Amniotic epithelial cell (primary cell): ENCODE measurements around the gene TJP3.
A peak's percentile ranks its signal among the peaks of the same experiment; 100 is the strongest.

Source experiments
- DNase-seq: peaks from one replicate; pipeline ENCODE4 v3.0.0-alpha.2; 2010; ENCODE audit warnings: low read depth

Gene TJP3

DNA sequence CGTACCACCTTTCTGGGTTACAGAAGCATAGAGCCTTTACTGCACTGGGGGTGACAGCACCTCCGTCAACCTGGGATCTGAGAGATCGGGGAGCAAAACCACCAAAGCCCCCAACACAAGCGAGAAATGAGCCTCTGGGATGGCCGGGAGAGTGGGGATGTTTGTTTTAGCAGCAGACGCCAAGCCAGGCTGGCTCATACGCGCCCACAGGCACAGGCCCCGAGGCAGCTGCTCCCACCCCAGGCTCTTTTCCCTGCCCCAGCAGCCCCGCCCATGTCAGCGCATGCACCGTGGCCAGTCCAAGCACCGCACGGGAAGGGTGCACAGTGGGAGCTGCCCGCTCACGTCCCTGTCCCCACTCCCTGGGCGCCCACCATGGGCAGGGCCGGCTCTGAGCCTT is 16.5 kb upstream of the TJP3 start:
- no peak for DNase-seq

DNA sequence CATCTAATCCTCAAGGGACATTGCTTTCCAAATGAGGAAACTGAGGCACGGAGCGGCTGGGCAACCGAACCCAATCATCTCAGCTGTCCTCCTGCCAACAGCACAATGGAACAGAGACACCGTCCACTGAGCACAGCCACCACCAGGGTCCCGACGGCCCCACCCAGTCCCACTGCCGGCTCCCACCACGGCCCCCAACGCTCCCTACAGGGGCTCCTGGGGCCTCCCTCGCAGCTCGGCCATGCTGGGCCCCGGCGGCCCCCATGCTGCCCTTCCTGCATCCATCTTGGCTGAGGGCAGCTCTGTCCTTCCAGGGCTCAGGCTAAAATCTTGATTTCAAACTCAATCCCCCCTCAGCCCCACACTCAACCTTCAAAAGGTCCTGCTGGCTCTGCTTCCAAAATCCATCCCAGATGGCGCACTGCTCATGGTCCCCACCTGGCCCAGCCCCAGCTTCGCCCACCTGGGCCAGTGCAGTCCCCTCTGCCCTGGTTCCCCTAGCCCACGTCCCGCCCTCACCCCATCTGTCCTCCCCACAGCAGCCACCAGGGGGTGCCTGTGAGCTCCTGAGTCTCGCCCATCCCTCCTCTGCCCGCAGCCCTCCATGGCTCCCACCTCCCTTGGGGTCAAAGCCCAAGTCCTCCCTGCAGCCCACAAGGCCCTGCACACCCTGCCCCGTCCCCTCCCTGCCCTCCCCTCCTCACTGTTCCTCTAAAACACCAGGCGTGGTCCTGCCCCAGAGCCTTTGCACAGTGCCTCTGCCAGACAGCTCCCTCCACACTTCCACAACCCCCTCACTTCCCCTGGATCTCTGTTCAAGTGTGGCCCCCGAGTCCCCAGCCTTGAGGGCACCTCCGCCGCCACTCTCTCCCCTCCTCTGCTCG is 15.8 kb upstream of the TJP3 start:
- no peak for DNase-seq

DNA sequence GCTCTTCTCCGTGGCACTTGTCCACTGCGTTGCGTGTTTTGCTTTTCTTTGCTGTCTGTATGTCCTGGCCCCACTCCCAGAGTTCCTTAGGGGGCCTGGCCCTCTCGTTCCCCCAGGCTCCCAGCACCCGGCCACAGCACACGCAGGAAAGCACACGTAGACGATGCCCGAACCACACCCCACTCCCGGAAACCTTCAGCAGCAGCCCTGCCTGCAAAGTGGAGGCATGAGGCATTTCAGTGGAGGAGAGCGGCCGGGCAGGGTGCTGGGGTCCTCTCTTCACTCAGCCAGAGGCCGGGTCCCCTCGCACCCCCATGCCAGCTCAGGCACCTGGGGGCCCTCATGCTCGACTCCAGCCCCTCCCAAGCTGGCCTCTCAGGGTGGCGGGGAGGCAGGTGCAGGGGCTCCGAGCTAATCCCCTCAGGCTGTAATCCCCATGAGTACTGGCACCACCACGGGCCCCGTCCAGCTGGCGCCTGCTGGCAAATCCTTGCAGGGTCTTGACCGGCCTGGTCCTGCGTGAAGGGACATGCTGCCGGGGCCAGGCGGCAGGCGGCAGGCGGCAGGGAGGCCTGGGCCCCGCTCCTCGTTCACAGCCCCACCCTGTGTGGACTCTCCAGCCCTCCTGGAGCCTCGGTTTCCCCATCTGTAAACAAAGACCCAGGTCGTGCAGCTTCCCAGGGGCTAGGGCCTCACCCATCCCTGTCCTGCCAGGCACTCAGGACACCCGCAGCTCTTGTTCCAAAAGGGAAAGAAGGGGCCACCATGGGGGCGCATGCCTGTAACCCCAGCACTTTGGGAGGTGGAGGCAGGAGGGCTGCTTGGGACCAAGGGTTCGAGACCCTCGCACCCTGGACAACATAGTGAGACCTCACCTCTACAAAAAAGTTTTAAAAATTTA is 14.9 kb upstream of the TJP3 start:
- DNase-seq = no peak

DNA sequence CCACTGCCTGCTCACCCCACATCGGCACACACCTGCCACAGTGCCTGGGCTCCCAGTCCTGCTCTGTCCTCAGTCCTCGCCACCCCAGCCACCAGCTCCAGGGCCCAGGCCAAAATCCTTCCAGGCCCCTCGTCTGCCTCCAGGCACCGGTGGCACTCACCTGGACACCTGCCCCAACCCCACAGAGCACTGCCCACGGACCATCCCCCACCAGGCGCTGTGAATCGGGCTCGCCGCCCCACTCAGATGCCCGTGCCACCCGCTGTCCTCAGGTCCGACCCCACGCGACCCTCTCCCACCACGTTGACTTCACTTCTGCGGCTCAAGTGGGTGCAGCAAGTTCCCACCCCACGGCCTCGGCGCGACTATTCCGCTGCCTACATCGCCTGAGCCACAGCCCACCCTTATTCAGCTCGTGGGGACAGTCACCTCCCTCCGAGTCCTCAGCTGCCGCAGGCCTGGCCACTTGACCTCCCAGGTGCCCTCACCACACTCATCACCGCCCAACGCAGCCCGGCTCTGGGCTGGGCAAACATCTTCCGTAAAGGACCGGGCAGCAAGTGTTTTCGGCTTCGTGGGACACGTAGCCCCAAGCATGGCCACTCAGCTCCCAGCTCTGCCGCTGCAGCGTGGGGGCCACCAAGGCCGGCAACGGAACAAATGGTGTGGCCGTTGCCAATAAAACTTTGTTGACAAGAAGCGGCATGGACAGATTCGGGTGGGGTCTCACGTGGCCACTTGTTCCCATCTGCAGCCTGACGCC is 13.6 kb upstream of the TJP3 start:
- no peak for DNase-seq

DNA sequence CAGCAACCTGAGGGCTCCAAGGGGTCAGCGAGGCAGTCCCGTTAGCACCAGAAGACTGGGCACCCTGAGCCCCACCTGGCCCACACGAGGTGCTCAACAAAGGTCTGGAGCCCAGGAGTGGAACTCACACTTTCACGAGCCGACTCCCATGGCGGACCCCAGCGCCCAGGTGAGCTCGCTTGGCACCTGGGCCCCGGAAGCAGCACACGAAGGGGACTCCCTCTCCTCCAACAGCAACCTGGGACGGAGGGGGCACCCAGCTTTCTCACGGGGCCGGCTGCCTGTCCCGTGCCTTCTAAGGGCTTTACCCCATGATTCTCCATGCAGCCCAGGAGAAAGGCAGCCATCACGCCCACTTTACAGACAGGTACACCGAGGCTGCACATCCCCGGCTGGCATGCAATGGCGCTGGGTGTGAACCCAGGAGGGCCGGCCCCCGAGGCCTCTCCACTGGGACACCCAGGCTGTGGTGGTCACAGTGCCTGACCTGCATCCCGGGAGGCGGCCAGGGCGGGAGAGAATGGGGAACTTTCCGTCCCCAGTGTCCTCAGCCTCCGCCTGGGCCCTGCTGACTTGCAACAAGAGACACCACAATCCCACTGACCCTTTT is 13.0 kb upstream of the TJP3 start:
- no peak for DNase-seq

DNA sequence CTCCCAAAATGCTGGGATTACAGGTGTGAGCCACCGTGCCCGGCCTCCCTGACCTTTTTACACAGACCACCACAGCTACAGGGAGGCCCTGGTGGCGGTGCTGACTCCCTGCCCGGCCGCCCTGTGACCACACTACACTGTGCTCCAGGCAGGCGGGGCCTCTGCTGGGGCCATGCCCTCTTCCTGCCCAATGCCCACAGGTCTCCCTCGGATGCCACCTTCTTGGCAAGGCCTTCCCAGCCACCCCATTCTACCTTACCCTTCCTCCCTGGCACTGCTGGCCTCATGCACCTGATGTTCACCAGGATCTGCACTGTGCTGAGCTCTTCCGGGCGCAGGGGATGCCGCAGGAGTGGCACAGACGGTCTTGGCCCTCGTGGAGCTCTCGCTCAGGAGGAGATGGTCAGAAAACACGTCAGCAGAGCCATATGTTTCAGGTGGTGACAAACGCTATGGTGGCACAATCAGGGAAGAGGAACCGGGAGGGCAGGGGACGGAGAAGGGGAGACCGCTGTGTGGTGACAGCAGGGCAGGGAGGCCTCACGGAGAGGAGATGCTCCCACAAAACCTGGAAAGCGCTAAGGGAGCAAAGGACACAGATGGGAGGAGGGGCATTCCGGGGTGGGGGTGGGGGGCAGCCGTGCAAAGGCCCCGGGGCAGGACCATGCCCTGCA is 12.1 kb upstream of the TJP3 start:
- DNase-seq = no peak

DNA sequence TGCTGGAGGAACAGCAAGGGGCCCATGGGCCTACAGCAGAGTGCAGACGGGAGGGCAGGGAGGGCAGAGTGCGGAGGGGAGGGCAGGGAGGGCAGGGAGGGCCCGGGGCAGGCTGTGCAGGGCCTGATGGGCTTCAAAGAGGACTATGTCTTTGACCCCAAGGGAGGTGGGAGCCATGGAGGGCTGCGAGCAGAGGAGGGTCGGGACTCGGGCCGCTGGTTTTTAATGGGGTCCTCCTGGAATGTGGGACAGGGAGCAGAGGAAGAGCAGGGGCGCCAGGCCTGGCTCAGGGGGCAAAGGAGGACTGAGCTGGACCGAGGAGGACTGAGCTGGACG is 11.6 kb upstream of the TJP3 start:
- no peak for DNase-seq

DNA sequence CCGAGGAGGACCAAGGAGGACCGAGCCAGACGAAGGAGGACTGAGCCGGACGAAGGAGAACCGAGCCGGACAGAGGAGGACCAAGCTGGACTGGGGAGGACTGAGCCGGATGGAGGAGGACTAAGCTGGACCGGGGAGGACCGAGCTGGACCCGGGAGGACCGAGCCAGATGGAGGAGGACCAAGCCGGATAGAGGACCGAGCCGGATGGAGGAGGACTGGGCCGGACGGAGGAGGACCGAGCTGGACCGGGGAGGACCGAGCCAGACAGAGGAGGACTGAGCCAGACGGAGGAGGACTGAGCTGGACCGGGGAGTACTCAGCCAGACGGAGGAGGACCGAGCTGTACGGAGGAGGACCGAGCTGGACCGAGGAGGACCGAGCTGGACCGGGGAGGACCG is 11.1 kb upstream of the TJP3 start:
- no peak for DNase-seq

DNA sequence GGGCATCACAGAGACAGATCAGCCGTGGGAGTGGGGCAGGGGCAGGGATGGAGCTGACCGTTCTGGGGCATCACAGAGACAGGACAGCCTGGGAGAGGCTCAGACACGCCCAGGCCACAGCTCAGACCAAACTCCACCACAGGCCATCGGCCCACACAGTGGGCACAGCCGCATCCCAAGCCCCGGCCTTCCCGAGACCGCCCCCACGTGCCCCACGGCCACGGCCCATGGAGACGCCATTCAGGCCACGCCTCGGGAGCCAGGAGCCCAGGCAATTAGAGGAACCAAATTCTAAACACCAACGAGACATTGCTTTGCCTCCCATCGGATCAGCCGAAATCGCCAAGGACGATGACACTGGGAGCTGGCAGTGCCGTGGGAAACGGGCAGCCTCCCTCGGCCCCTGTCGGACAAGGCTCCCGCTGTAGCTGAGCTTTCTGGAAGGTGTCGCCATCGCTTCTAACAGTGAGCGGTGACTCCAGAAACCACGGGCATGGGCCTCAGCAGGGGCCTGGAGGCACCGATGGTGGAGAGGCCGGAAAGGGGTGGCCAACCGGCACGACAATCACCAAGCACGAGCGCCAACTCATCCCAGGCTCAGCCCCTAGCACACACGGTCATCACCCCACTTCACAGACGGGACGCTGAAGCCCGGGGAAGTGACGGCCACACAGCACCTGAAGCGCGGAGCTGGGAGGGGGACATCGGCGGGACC is 10.4 kb upstream of the TJP3 start:
- no peak for DNase-seq

DNA sequence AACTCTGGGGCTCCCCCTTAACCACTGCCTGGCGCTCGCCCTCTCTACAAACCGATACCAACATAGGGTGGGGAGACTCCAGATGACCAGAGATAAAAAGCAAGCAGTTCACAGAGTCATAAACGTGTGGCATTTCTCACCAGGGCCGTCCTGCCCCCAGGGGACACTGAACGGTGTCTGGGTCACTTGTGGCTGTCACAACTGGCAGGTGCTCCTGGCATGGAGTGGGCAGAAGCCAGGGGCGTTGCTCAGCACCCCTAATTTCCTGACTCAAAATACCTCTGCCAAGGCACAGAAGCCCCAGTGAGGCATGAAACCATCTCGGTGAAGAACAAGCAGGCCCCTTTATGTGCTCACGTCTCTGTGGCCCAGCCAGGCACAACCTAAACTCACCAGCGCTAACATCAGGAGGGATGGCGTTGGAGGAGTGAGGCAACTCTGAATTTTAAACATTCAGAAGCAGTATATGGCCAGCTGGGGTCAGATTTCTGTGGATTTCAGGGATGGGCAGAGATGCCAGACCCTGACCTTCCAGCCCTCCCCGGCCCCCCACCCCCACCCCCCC is 9.7 kb upstream of the TJP3 start:
- DNase-seq = peak; percentile 44

DNA sequence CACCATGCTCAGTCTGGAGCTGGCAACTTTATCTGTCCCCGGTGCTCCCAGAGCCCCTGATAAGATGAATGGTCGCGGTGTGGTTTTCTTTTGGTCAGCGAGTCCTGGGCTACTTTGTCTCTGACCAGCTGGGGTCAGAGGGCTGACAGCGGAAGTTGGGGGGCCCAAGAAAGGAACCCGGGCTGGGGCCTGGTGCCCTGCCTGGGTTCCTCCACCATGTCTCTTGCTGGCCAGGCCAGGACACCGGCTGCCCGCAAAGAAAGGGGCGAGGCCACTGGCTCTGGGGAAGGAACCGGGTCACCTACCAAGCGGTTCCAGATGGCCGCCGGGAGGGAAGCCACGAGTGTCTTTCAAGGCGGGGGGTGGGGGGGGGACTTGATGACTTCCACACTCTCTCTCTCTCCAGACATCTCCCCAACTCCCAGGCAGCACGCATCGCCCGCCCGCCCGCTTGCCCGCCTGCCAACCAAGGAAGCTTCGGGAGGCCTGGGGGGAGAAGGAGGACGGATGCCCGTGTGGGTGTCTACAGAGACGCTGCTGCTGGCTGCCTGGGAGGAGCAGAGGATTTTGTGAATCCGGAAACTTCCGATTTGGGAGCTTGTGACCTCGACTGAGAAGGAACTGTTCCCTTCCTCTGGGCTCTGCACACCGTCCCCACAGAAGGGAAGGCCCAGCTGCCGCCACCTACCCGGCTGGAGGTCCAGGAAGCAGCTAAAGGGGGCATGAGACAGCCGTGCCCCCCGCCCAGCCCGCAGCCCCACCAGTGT is 9.0 kb upstream of the TJP3 start:
- DNase-seq = peak; percentile 40

DNA sequence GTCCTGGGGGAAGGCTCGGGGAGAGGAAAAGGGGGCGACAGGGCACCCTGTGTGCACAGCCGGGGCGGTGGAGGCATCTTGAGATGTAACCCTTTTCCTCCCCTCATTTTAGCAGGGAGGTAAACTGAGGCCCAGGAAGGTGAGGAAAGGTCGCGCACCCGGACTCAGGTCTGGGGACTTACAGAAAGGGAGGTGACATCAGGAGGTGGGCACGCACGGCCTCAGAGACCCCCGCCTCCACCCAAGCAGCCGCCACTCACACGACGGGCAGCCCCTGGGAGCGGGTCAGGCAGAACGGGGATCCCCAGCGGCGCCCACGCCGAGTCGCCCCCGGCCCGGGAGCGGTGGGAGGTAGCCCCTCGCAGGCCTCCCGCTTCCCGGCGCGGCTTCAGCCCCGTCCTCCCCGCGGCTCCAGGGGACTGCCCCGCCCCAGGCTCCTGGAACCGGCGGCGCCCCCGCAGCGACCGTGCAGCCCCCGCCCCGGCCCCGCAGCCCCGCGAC is 8.4 kb upstream of the TJP3 start:
- no peak for DNase-seq

DNA sequence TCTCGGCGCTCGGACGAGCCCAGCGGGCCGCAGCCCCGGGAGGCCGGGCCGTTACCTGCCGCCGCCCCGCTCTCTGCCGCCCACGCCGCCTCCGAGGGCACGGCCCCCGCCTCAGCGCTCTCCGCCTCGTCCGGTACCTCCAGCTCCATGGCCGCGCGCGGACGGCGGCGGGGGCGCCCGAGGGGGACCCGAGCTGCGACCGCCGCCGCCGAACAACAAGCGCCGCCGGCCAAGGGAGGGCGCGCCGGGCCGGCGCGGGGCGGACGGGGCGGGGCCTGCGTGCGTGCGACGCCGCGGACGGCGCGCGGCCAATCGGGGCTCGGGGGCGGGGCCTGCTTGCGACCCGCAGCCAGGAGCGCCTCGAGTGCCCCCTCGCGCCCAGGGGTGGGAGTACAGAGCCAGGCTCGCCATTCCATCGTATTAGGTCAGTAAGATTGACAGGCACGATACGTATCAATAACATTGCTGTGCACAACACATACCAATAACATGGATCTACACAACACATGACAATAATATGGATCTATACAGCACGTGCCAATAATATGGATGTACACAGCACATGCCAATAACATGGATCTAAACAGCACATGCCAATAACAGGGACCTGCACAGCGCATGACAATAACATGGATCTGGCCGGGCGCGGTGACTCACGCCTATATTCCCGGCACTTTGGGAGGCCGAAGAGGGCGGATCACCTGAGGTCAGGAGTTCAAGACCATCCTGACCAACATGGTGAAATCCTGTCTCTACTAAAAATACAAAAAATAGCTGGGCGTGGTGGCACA is 7.7 kb upstream of the TJP3 start, which contains the start of gene PIP5K1C:
TSS of gene PIP5K1C (minus strand) at position 227 of the 791 bp plus-strand sequence. CDS start at position 149, 78 bp downstream.
- DNase-seq = peak; percentile 68

DNA sequence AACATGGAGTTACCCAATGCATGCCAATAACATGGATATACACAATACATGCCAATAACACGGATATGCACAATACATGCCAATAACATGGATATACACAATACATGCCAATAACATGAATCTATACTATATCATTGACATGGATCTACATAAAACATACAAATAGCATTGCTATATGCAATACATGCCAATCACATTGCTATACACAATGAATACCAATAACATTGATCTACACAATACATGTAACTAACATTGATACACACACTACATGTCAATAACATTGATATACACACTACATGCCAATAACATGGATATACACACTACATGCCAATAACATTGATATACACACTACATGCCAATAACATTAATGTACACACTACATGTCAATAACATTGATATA is 7.0 kb upstream of the TJP3 start:
- DNase-seq = no peak

DNA sequence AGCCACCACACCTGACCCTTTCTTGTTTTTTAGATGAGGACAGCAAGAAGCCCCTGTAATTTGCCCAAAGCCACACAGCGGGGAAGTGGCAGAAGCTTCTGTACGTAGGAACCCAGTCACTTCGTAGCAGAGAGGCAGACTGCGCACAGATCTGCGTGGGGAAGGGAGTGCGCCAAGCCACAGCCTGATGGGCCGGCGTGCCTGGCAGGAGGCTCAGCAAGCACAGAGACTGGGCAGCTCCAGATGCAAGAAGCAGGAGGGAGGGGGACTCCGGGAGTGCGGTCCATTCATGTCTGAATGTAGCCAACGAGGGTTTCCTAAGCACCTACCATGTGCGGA is 347 bp upstream of the TJP3 start:
- DNase-seq = no peak

DNA sequence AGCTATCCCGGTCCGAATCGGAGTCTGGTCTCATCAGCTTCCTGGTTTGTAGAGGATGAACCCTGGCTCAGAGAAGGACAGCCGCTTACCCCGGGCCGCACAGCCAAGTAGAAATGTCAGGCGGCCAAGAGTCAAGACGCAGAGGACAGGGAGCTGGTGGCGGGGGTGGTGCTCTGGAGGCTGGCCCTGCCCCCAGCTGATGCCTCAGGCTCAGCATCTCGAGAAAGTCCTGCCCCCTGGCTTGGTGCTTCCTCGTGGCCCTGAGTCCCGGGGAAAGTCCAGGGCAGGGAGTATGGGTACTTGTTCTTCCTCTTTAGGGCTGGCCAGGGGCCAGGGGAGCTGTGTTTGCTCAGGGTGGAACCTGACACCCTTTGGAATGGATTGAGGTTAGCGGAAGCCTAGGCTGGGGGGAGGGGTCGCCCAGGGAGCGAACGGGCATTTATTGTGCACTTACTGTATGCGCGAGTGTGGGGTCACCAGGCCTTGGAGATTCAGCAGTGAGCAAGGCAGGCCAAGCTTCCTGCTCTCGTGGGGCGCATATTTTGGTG is 2.2 kb downstream of the TJP3 start:
- peak; percentile 46 for DNase-seq

DNA sequence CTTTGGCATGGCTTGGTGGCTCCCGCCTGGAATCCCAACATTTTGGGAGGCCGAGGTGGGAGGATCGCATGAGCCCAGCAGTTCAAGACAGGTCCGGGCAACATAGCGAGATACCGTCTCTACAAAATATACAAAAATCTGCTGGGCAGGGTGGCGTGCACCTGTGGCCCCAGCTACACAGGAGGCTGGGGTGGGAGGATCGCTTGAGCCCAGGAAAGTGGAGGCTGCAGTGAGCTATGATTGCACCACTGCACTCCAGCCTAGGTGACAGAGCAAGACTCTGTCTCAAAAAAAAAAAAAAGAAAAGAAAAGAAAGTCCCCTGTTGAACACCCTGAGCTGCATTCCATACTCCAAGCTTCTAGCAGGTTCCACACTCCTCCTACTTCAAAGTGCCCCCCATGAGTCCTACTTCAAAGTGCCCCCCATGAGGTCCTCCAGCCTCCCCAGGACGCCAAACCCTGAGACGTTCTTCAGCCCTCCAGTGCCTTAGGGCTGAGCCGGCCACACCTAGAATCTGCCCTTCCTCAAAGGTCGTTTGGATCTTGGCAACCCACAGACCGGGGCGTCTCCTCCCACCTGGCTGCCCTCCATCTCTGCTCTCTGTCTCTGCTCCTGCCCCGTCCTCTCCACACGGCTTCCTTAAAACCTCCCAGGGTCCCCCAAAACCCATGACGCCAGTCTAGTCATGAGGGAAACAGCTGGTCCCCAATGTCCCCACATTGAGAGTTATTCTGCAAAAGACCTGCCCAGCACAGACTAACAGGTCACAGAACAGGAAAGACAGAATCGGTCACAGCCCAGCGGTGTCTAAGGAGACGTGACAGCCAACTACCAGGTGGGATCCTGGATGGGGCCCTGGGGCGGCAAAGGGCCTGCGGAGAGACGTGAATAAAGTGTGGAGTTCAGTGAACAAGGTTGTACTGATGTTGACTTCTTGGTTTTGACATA is 4.8 kb downstream of the TJP3 start:
- no peak for DNase-seq
